Neural progenitor cell (in vitro differentiated cells): ENCODE data around the gene CSF1R. TPM values are rescaled to one million over a fixed set of nuclear protein-coding genes. Genes with fewer than 3 reads are reported as not detected.
A peak's percentile ranks its signal among the peaks of the same experiment; 100 is the strongest.

Experiments
- DNase-seq: peaks from one replicate; pipeline ENCODE4 v3.0.0-alpha.2; 2016; ENCODE audit warnings: low spot score
- H2AFZ ChIP-seq: fragments of 200-600 bp; sonication (generic); replicated peaks from 2 replicates; pipeline ENCODE4 v1.6.1; 2016; ENCODE audit warnings: antibody characterized with exemption
- H3F3A ChIP-seq: fragments of 200-600 bp; sonication (generic); 2 replicates; pipeline ENCODE4 v1.6.1; 2016; ENCODE audit warnings: antibody characterized with exemption, low read depth
- H3K27ac ChIP-seq: fragments of 200-600 bp; sonication (generic); 2 replicates; pipeline ENCODE4 v1.5.1; 2016; ENCODE audit warnings: mild to moderate bottlenecking
- H3K27me3 ChIP-seq: fragments of 200-600 bp; sonication (generic); 2 replicates; pipeline ENCODE4 v1.6.1; 2016; ENCODE audit warnings: mild to moderate bottlenecking, moderate library complexity
- H3K36me3 ChIP-seq: fragments of 200-600 bp; sonication (generic); 2 replicates; pipeline ENCODE4 v1.5.1; 2016
- H3K4me1 ChIP-seq: fragments of 200-600 bp; sonication (generic); 2 replicates; pipeline ENCODE4 v1.6.1; 2016; ENCODE audit warnings: mixed run types
- H3K4me2 ChIP-seq: fragments of 200-600 bp; sonication (generic); 2 replicates; pipeline ENCODE4 v1.6.1; 2016
- H3K4me3 ChIP-seq: fragments of 200-600 bp; sonication (generic); 2 replicates; pipeline ENCODE4 v1.5.1; 2016
- H3K79me2 ChIP-seq: fragments of 200-600 bp; sonication (generic); 2 replicates; pipeline ENCODE4 v1.6.1; 2016; ENCODE audit warnings: low read depth
- H3K9ac ChIP-seq: fragments of 200-600 bp; sonication (generic); 2 replicates; pipeline ENCODE4 v1.6.1; 2016
- H3K9me3 ChIP-seq: fragments of 200-600 bp; sonication (generic); 2 replicates; pipeline ENCODE4 v1.5.1; 2016; ENCODE audit warnings: low read depth
- H4K20me1 ChIP-seq: fragments of 200-600 bp; sonication (generic); 2 replicates; pipeline ENCODE4 v1.6.1; 2016; ENCODE audit warnings: low read depth
- H3K27ac Mint-ChIP-seq: 3 replicates; pipeline ENCODE4 v1.8.0; 2021; ENCODE audit warnings: mixed read lengths
- H3K27me3 Mint-ChIP-seq: 2 replicates; pipeline ENCODE4 v1.8.0; 2022; ENCODE audit warnings: low read depth, mild to moderate bottlenecking, inconsistent platforms, moderate library complexity, mixed read lengths; ENCODE audit not compliant: insufficient read depth
- H3K36me3 Mint-ChIP-seq: 3 replicates; pipeline ENCODE4 v1.8.0; 2021; ENCODE audit warnings: mixed read lengths
- H3K4me1 Mint-ChIP-seq: 3 replicates; pipeline ENCODE4 v1.8.0; 2021; ENCODE audit warnings: mixed read lengths
- H3K4me3 Mint-ChIP-seq: 3 replicates; pipeline ENCODE4 v1.8.0; 2021; ENCODE audit warnings: mild to moderate bottlenecking, moderate library complexity, mixed read lengths
- H3K9me3 Mint-ChIP-seq: 3 replicates; pipeline ENCODE4 v1.8.0; 2020; ENCODE audit warnings: mixed read lengths
- CTCF ChIP-seq: fragments of 200-600 bp; sonication (generic); IDR thresholded peaks from 2 replicates; pipeline ENCODE4 v1.5.1; 2017; ENCODE audit warnings: antibody characterized with exemption, mild to moderate bottlenecking
- EZH2 ChIP-seq: fragments of 200-600 bp; sonication (generic); IDR thresholded peaks from 2 replicates; pipeline ENCODE4 v1.6.1; 2017; ENCODE audit warnings: antibody characterized with exemption, mild to moderate bottlenecking, moderate library complexity
- EZH2phosphoT487 ChIP-seq: fragments of 200-600 bp; sonication (generic); IDR thresholded peaks from 2 replicates; pipeline ENCODE4 v1.6.1; 2017; ENCODE audit warnings: antibody characterized with exemption
- total RNA-seq: library from RNA; depleted of rRNA; stranded (reverse); fragments of >200 nt; gene quantifications from 2 replicates; pipeline ENCODE4 v1.2.3, GENCODE V29; 2015; ENCODE audit warnings: low replicate concordance

The CSF1R gene
- total RNA-seq, 1 donor from 2014 or later = not detected

- Mint-ChIP-seq H3K36me3 (no peaks in the 10 kb centered on the region), H3K27ac (no peak overlapping the region), H3K4me3 (no peak overlapping the region), H3K27me3 (peaks cover 15% of the 10 kb centered on the region), H3K9me3 (no peaks in the 10 kb centered on the region), H3K4me1 (peaks cover 37% of the 10 kb centered on the region)
- no peak overlapping the region for H3K27ac ChIP-seq
- H3K9me3 ChIP-seq = no peaks in the 10 kb centered on the region
- no peak overlapping the region for H3K4me2 ChIP-seq
- H3K4me1 ChIP-seq = peaks cover 24% of the 10 kb centered on the region
- no peaks in the 10 kb centered on the region for H3K79me2 ChIP-seq
- H4K20me1 ChIP-seq = no peaks in the 10 kb centered on the region
- TF ChIP-seq EZH2 (no peak), EZH2phosphoT487 (no peak), CTCF (no peak)
- no peak overlapping the region for H3K4me3 ChIP-seq
- no peak overlapping the region for H2AFZ ChIP-seq
- no peak for DNase-seq
- no peak overlapping the region for H3K9ac ChIP-seq
- H3F3A ChIP-seq = peaks cover 12% of the 10 kb centered on the region
- no peaks in the 10 kb centered on the region for H3K27me3 ChIP-seq
- H3K36me3 ChIP-seq = no peaks in the 10 kb centered on the region
These were observed 45.1 kb upstream of the CSF1R start for GRCh38 chr5:150131461-150131860.

- Mint-ChIP-seq H3K27me3 (peaks cover 17% of the 10 kb centered on the region), H3K9me3 (no peaks in the 10 kb centered on the region), H3K27ac (no peak overlapping the region), H3K4me1 (peaks cover 32% of the 10 kb centered on the region), H3K36me3 (no peaks in the 10 kb centered on the region), H3K4me3 (no peak overlapping the region)
- no peak for TF ChIP-seq EZH2
- TF ChIP-seq EZH2phosphoT487 = no peak
- TF ChIP-seq CTCF = no peak
- Histone ChIP-seq H3K4me3 (no peak overlapping the region), H3K27ac (no peak overlapping the region), H3F3A (peaks cover 12% of the 10 kb centered on the region), H3K9ac (no peak overlapping the region), H4K20me1 (no peaks in the 10 kb centered on the region), H2AFZ (no peak overlapping the region), H3K4me1 (peaks cover 18% of the 10 kb centered on the region), H3K4me2 (peak overlapping the region; percentile 32), H3K79me2 (no peaks in the 10 kb centered on the region), H3K36me3 (no peaks in the 10 kb centered on the region), H3K9me3 (no peaks in the 10 kb centered on the region), H3K27me3 (no peaks in the 10 kb centered on the region)
- DNase-seq = peak; percentile 70
These were observed 44.2 kb upstream of the CSF1R start for GRCh38 chr5:150130493-150130922.

- Mint-ChIP-seq H3K27me3 (peaks cover 15% of the 10 kb centered on the region), H3K27ac (peak overlapping the region; percentile 89), H3K36me3 (no peaks in the 10 kb centered on the region), H3K9me3 (no peaks in the 10 kb centered on the region), H3K4me1 (peaks cover 30% of the 10 kb centered on the region), H3K4me3 (no peak overlapping the region)
- H3F3A ChIP-seq = peaks cover 12% of the 10 kb centered on the region
- H3K4me1 ChIP-seq = peaks cover 18% of the 10 kb centered on the region
- H3K27ac ChIP-seq = no peak overlapping the region
- H3K4me2 ChIP-seq = peak overlapping the region; percentile 32
- no peak overlapping the region for H3K9ac ChIP-seq
- no peaks in the 10 kb centered on the region for H3K79me2 ChIP-seq
- no peaks in the 10 kb centered on the region for H3K27me3 ChIP-seq
- no peak overlapping the region for H3K4me3 ChIP-seq
- no peaks in the 10 kb centered on the region for H4K20me1 ChIP-seq
- TF ChIP-seq EZH2phosphoT487 = no peak
- peak; percentile 93 for TF ChIP-seq CTCF
- no peaks in the 10 kb centered on the region for H3K36me3 ChIP-seq
- peak; percentile 80 for DNase-seq
- H3K9me3 ChIP-seq = no peaks in the 10 kb centered on the region
- H2AFZ ChIP-seq = no peak overlapping the region
These were observed 43.6 kb upstream of the CSF1R start for GRCh38 chr5:150129813-150130492.
